Activated CD4-positive, alpha-beta memory T cell treated with anti-CD3 and anti-CD28 coated beads for 36 hours (primary cell): Measurements from ENCODE around the gene BMP2. TPM values are rescaled to one million over a fixed set of nuclear protein-coding genes. Genes with fewer than 3 reads are reported as not detected.

Source experiments
- CTCF ChIA-PET: fragments of 350-600 bp; sonication (Branson Sonifier 250); formaldehyde crosslinking; loops from one replicate; lab custom pipeline; 2021; ENCODE audit warnings: antibody characterized with exemption, inconsistent platforms; lab: Charles Lee
- POLR2A ChIA-PET: fragments of 350-600 bp; sonication (Branson Sonifier 250); formaldehyde crosslinking; loops from one replicate; lab custom pipeline; 2021; ENCODE audit warnings: antibody characterized with exemption; lab: Charles Lee
- DNase-seq: peaks from one replicate; pipeline ENCODE4 v3.0.0-alpha.2; 2020
- H3K27ac Mint-ChIP-seq: one replicate; pipeline ENCODE4 v1.8.0; 2021; ENCODE audit warnings: mixed read lengths
- H3K27me3 Mint-ChIP-seq: one replicate; pipeline ENCODE4 v1.8.0; 2021; ENCODE audit warnings: mixed read lengths
- H3K36me3 Mint-ChIP-seq: one replicate; pipeline ENCODE4 v1.8.0; 2021; ENCODE audit warnings: mixed read lengths
- H3K4me1 Mint-ChIP-seq: one replicate; pipeline ENCODE4 v1.8.0; 2021; ENCODE audit warnings: low read depth, mixed read lengths
- H3K4me3 Mint-ChIP-seq: one replicate; pipeline ENCODE4 v1.8.0; 2021; ENCODE audit warnings: mild to moderate bottlenecking, mixed read lengths
- H3K9me3 Mint-ChIP-seq: one replicate; pipeline ENCODE4 v1.8.0; 2021; ENCODE audit warnings: mixed read lengths
- intact Hi-C: fragments of 100-400 bp; cut with micrococcal nuclease; formaldehyde crosslinking; loops from one replicate; pipeline ENCODE4 v1.15.1; 2023
- total RNA-seq, 2 experiments: library from RNA; stranded (reverse); gene quantifications; one replicate each; pipeline ENCODE4 v1.2.3, GENCODE V29; 2021

BMP2 gene
- total RNA-seq, 2 experiments from 2014 or later: not detected

- DNase-seq: no peak
- intact Hi-C loops: no loop called here
- Mint-ChIP-seq H3K9me3 (peaks cover 8% of the 10 kb centered on the region), H3K36me3 (no peaks in the 10 kb centered on the region), H3K27ac (no peak overlapping the region), H3K27me3 (no peaks in the 10 kb centered on the region), H3K4me3 (no peak overlapping the region), H3K4me1 (no peaks in the 10 kb centered on the region)
- CTCF ChIA-PET: no interaction called here
- POLR2A ChIA-PET: no interaction called here
Observed at GRCh38 chr20:6744805-6745204, 22.7 kb upstream of the BMP2 start.

- Mint-ChIP-seq H3K9me3 (peaks cover 8% of the 10 kb centered on the region), H3K4me1 (no peaks in the 10 kb centered on the region), H3K27ac (no peak overlapping the region), H3K27me3 (no peaks in the 10 kb centered on the region), H3K36me3 (no peaks in the 10 kb centered on the region), H3K4me3 (no peak overlapping the region)
- ChIA-PET CTCF (no interaction called here), POLR2A (no interaction called here)
- DNase-seq: no peak
- intact Hi-C loops: no loop called here
Observed at GRCh38 chr20:6746901-6747609, 20.4 kb upstream of the BMP2 start.

GRCh38 chr20:6750438-6750837 lies 17.0 kb upstream of the BMP2 start:
- DNase-seq: no peak
- ChIA-PET POLR2A (no interaction called here), CTCF (no interaction called here)
- Mint-ChIP-seq H3K4me3 (no peak overlapping the region), H3K27me3 (no peaks in the 10 kb centered on the region), H3K4me1 (no peaks in the 10 kb centered on the region), H3K27ac (no peak overlapping the region), H3K9me3 (peaks cover 8% of the 10 kb centered on the region), H3K36me3 (no peaks in the 10 kb centered on the region)
- intact Hi-C loops: no loop called here

DNA sequence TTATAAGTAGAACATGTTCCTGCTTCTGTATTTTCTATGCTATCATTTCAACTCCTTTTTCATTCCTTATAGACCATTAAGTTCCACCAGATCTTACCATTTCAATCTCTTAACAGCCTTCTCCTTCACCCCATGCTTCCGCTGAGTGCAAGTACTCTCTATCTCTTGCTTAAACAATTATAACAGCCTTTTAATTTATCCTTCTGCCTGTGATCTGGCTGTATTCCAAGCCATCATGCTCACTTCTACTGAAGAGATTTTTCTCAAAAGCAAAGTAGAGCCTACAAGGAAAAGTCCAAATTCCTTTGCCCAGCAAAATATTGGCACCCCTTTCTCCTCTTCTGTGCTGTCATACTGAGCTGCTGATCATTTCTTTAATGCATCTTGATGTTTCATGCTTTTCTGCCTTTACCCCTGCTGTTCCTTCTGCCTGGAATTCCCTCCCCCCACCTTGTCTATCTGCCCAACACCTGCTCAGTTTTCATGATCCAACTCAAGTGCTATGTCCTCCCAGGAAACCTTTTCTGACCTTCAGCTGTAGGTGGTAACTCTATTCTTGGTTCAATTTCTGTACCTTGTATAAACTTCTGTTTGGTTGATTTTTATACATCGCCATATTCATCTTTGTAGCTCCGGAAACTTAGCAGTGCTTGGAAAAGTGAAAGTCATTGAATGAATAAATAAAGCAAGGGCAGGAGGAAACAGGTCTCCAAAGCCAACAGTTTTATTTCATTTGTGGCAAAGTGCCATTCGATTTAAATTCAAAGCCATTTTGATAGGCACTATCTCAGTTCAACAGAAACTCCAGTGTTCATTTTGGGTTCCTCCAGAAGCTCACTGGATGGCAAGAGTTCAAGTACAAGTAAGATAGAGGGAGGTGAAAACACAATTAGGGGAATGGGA lies 10.5 kb upstream of the BMP2 start:
- H3K36me3 Mint-ChIP-seq: no peaks in the 10 kb centered on the region
- H3K9me3 Mint-ChIP-seq: peaks cover 4% of the 10 kb centered on the region
- H3K27ac Mint-ChIP-seq: no peak overlapping the region
- intact Hi-C loops: no loop called here
- ChIA-PET CTCF (interaction anchor here (0.9 to 1.0 kb wide), 2 partner anchors 8 to 9 kb away, joined by 3 read pairs; no protein-coding TSS in a partner anchor), POLR2A (no interaction called here)
- H3K4me3 Mint-ChIP-seq: no peak overlapping the region
- no peaks in the 10 kb centered on the region for H3K27me3 Mint-ChIP-seq
- H3K4me1 Mint-ChIP-seq: no peaks in the 10 kb centered on the region
- DNase-seq: no peak

- DNase-seq: no peak
- peaks cover 34% of the 10 kb centered on the region for H3K27me3 Mint-ChIP-seq
- intact Hi-C loops: loop anchor here (5.0 to 10.0 kb wide), 3 partner anchors 330 to 1163 kb away; no protein-coding TSS in a partner anchor
- CTCF ChIA-PET: interaction anchor here (1.4 to 1.9 kb wide), 2 partner anchors 8 to 12 kb away, joined by 3 to 5 read pairs; no protein-coding TSS in a partner anchor
- H3K4me1 Mint-ChIP-seq: peaks cover 3% of the 10 kb centered on the region
- no peaks in the 10 kb centered on the region for H3K9me3 Mint-ChIP-seq
- H3K27ac Mint-ChIP-seq: no peak overlapping the region
- no peak overlapping the region for H3K4me3 Mint-ChIP-seq
- POLR2A ChIA-PET: no interaction called here
- no peaks in the 10 kb centered on the region for H3K36me3 Mint-ChIP-seq
Observed at GRCh38 chr20:6764619-6765018, 2.9 kb upstream of the BMP2 start.

DNA sequence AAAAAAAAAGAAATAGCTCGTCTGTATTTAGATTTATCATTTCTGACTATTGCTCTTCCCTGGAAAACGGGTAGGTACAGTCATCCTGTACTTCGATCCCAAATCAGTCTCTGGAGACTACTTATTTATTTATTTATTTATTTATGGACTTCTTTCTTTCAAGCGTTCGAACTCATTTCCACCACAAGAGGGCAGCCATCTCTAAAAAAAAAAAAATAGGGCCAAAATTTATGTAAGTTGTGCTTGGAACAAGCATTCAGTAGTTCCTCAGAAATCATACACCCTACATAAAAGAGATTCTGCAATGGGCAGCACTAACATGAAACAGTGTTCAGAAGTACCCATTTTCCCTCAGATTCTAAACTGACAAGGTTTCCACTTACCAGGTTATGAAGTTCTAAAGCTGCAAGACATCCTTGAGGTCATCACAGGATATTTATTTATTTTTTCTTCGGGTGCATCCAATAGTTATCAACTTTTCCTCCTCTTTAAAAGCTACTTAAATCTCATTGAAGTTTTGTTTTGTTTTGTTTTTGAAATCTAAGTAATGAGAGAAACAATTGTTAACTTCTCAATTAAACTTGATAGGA lies 1.9 kb upstream of the BMP2 start:
- no peaks in the 10 kb centered on the region for H3K9me3 Mint-ChIP-seq
- no peak for DNase-seq
- peaks cover 3% of the 10 kb centered on the region for H3K4me1 Mint-ChIP-seq
- no peak overlapping the region for H3K27ac Mint-ChIP-seq
- peaks cover 38% of the 10 kb centered on the region for H3K27me3 Mint-ChIP-seq
- no peaks in the 10 kb centered on the region for H3K36me3 Mint-ChIP-seq
- ChIA-PET CTCF (interaction anchor here (0.6 to 1.9 kb wide), 7 partner anchors 9 to 1092 kb away, joined by 3 to 6 read pairs (median 4); no protein-coding TSS in a partner anchor), POLR2A (no interaction called here)
- H3K4me3 Mint-ChIP-seq: no peak overlapping the region
- intact Hi-C loops: loop anchor here (5.0 to 10.0 kb wide), 3 partner anchors 329 to 1162 kb away; no protein-coding TSS in a partner anchor

GRCh38 chr20:6766433-6766832 lies 1.1 kb upstream of the BMP2 start:
- H3K9me3 Mint-ChIP-seq: no peaks in the 10 kb centered on the region
- peaks cover 44% of the 10 kb centered on the region for H3K27me3 Mint-ChIP-seq
- DNase-seq: no peak
- intact Hi-C loops: loop anchor here (5.0 to 10.0 kb wide), 3 partner anchors 328 to 1161 kb away; no protein-coding TSS in a partner anchor
- H3K27ac Mint-ChIP-seq: no peak overlapping the region
- H3K4me3 Mint-ChIP-seq: no peak overlapping the region
- ChIA-PET POLR2A (no interaction called here), CTCF (interaction anchor here (0.7 to 1.9 kb wide), 5 partner anchors 10 to 660 kb away, joined by 3 to 6 read pairs (median 5); no protein-coding TSS in a partner anchor)
- H3K4me1 Mint-ChIP-seq: peaks cover 3% of the 10 kb centered on the region
- H3K36me3 Mint-ChIP-seq: no peaks in the 10 kb centered on the region

GRCh38 chr20:6767126-6767535 lies 355 bp upstream of the BMP2 start:
- Mint-ChIP-seq H3K27ac (no peak overlapping the region), H3K9me3 (no peaks in the 10 kb centered on the region), H3K27me3 (peaks cover 48% of the 10 kb centered on the region), H3K4me1 (peaks cover 3% of the 10 kb centered on the region), H3K4me3 (no peak overlapping the region), H3K36me3 (no peaks in the 10 kb centered on the region)
- CTCF ChIA-PET: interaction anchor here (1.0 to 1.5 kb wide), 2 partner anchors 12 to 14 kb away, joined by 3 to 6 read pairs; no protein-coding TSS in a partner anchor
- intact Hi-C loops: loop anchor here (5.0 to 10.0 kb wide), 3 partner anchors 328 to 1160 kb away; no protein-coding TSS in a partner anchor
- POLR2A ChIA-PET: no interaction called here
- no peak for DNase-seq

GRCh38 chr20:6768228-6769140 lies 998 bp downstream of the BMP2 start:
- no peak overlapping the region for H3K4me3 Mint-ChIP-seq
- H3K36me3 Mint-ChIP-seq: no peaks in the 10 kb centered on the region
- H3K27me3 Mint-ChIP-seq: peaks cover 49% of the 10 kb centered on the region
- no peaks in the 10 kb centered on the region for H3K9me3 Mint-ChIP-seq
- H3K27ac Mint-ChIP-seq: no peak overlapping the region
- intact Hi-C loops: loop anchor here (5.0 to 10.0 kb wide), 3 partner anchors 326 to 1159 kb away; no protein-coding TSS in a partner anchor
- peaks cover 3% of the 10 kb centered on the region for H3K4me1 Mint-ChIP-seq
- DNase-seq: no peak
- ChIA-PET CTCF (no interaction called here), POLR2A (no interaction called here)

- peaks cover 43% of the 10 kb centered on the region for H3K27me3 Mint-ChIP-seq
- no peak for DNase-seq
- no peak overlapping the region for H3K4me3 Mint-ChIP-seq
- H3K4me1 Mint-ChIP-seq: peaks cover 3% of the 10 kb centered on the region
- H3K9me3 Mint-ChIP-seq: no peaks in the 10 kb centered on the region
- intact Hi-C loops: loop anchor here (5.0 to 10.0 kb wide), 3 partner anchors 325 to 1157 kb away; no protein-coding TSS in a partner anchor
- ChIA-PET CTCF (no interaction called here), POLR2A (no interaction called here)
- no peak overlapping the region for H3K27ac Mint-ChIP-seq
- no peaks in the 10 kb centered on the region for H3K36me3 Mint-ChIP-seq
Observed at GRCh38 chr20:6769903-6770785, 2.7 kb downstream of the BMP2 start.
